GM21529 (cell line): ENCODE measurements around the gene ARHGAP32.
"Not testable (repeated sequence)": the region's sequence is repeated elsewhere in the genome, so short reads cannot be mapped to it uniquely, and the experiment has no call there.

ENCODE experiments used
- ATAC-seq: cut with Tn5 transposase; IDR thresholded peaks from one replicate; pipeline ENCODE4 v1.9.1; 2021; ENCODE audit not compliant: unreplicated experiment

The ARHGAP32 gene

DNA sequence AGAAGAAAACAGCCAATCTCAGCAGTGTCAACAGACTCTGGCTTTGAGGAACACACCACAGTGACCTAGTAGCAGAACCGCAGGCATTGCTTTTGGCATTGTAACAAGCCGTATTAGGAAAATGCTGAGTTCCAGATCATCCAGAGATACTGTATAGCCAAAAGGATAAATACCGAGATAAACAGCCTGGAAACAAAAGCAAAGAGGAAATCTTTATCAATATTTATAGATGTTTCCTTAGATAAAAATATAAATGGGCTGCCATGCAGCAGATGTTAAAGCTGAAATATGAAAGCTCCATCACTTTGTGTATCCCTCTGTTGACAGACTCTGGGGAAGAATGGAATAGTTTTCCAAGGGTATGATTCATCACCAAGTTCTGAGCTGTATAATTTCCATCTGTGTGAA lies 150.5 kb downstream of the ARHGAP32 start:
- ATAC-seq = no peak

- no peak for ATAC-seq
Measured at GRCh38 chr11:129040934-129041333, 151.2 kb downstream of the ARHGAP32 start.

DNA sequence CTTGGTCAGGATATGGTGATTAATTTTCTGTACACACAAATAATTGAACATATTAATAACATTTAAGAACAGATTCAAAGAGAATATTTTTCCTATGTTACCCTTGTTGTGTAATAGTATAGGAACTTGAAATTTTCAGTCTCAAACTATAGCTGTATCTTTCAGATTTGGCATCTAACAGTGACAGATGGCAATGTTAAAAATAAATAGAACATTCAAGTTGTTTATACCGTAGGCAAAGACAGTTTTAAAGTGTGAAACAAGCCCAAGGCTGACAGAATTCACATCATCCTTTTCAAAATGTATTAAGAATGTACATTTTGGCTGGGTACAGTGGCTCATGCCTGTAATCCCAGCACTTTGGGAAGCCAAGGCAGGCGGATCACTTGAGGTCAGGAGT lies 156.9 kb downstream of the ARHGAP32 start:
- ATAC-seq = no peak

DNA sequence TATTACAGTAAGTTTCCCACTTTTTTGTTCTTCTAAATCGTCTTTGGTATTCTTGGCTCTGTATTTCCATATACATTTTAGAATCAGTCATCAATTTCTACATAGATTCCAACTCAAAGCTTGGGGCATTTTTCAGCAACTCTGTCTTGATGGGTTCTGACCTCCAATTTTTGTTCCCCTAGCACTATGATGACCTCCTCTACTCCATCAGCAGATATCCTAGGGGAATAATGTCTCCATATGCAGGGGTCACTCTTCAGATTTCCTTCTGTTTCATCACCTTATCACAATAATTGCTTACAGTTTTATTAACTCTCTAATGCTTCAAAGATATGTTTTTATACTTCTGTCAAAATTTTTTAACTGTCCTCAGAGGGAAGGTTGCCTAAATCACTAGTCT lies 158.1 kb downstream of the ARHGAP32 start:
- ATAC-seq = no peak

DNA sequence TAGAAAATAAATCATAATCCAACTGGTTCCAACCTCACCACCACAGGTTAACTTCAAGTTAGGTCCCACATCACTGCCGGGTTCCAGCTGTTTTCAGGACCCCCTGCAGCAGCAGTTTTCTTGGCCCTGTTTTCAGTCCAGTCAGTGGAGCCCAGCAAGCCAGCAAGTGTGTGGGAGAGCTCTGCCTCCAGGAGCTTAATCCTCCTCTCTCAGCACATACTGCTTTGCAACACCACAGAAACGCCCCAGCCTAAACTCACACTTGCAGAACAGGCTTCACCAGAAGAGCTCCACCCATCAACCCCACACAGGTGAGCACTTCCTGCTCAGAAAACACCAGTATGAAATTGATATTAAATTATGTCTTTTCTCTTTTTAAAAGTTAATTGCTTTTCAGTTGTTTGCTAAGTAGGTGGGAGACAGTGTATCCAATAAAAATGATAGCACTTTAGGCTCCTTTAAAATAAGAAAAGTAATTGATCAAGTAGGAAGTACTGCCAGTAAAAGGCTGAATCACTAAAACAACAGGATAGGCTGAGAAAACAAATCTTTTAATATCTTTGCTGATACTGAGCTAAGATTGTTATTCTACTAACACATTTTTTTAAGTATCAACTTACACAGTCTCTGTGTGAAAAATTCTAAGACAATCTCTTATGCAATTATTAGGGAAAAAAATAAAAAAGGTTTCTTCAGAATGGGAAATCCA lies 168.0 kb downstream of the ARHGAP32 start:
- no peak for ATAC-seq

GRCh38 chr11:129021295-129021694 lies 170.8 kb downstream of the ARHGAP32 start:
- no peak for ATAC-seq

DNA sequence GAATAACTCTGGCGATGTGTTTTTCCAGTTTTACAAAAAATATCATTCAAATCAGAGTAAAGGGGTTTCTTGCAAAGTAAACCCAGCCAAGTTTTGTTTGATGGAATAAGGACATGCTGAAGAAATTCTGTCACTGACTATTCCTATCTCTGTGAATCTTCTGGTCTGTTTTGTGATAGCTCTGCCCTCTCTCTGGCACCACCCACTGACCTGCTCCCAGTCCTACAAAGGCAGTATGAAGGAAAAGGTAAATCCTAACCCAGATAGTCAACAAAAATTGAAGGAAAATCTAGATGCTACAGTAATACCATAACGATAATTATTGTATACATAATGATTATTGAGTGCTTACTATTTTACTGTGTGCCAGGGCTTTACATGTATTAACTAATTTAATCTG lies 173.1 kb downstream of the ARHGAP32 start:
- ATAC-seq = no peak

- ATAC-seq = no peak
Measured at GRCh38 chr11:129018126-129018525, 174.0 kb downstream of the ARHGAP32 start.

- ATAC-seq = no peak
Measured at GRCh38 chr11:129013737-129014475, 178.2 kb downstream of the ARHGAP32 start.

GRCh38 chr11:129012880-129013279 lies 179.2 kb downstream of the ARHGAP32 start:
- ATAC-seq = no peak

- ATAC-seq = no peak
Measured at GRCh38 chr11:129006161-129006560, 186.0 kb downstream of the ARHGAP32 start.

- ATAC-seq = not testable (repeated sequence)
Measured at GRCh38 chr11:128999165-128999564, 193.0 kb downstream of the ARHGAP32 start.

GRCh38 chr11:128988242-128988970 lies 203.7 kb downstream of the ARHGAP32 start:
- no peak for ATAC-seq

- no peak for ATAC-seq
Measured at GRCh38 chr11:128985880-128986279, 206.2 kb downstream of the ARHGAP32 start.

- ATAC-seq = no peak
Measured at GRCh38 chr11:128983023-128983422, 209.1 kb downstream of the ARHGAP32 start.

- no peak for ATAC-seq
Measured at GRCh38 chr11:128981254-128981653, 210.9 kb downstream of the ARHGAP32 start.

GRCh38 chr11:128970598-128971190 lies 221.4 kb downstream of the ARHGAP32 start:
- no peak for ATAC-seq

DNA sequence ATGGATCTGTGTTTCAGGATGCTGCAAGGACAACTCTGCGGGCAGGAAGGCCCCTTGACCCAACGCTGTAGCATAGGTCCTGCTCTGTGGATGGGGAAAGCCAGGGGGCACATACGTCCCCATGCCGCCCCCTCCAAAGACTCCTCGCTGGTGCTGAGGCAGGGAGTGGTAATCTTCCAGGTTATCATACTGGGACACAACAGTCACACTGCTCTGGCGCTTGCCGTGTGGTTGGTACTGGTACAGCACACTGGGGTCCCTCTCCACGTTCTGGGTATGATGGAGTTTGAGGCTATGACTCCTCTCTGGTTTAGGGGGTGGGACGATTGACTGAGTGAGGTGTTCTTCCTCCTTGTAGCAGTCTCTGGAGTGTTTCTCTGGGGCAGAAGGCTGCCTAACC lies 223.2 kb downstream of the ARHGAP32 start:
- no peak for ATAC-seq

DNA sequence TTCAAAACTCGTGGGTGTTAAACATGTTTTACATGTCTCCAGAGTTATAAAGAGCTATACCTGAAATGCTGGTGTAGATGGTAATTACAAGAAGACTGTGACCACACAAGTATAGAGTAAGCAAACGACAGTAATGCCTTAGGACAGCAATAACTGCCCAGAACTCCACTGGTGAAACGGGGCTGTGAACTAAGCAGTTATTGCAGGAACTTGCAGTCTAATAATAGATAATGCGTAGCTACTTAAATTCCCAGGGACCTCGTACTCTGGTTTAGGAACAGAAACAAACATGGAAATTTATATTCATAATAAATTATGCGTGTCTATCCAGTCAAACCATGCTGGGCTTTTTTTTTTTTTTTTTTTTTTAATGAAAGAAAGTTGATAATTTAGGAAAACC lies 224.5 kb downstream of the ARHGAP32 start:
- no peak for ATAC-seq

- ATAC-seq = peak; percentile 99
Measured at GRCh38 chr11:128965485-128965884, 226.6 kb downstream of the ARHGAP32 start.

DNA sequence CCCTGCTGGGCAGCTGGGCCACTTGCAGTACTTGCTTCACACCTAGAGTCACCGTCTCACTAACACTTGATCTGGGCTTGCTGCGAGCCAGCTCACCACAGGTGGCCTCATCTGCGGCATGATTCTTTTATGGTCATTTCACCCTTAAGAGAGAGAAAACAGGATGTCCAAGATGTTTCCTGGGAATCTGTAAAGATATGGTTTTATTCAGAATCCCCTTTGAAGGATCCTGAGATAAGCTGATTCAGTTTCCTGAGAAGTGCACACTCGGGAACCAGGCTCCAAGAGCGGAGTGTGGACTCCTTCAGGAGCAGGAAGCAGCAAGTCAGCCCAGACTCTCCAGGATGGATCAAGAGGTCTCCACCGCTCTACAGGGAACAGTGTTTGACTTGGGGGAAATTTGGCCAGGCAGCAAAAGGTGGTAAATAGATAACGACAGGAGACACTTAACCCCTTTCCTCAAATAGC lies 227.6 kb downstream of the ARHGAP32 start:
- no peak for ATAC-seq
